GM11168 (cell line): ENCODE data around the gene CCDC74B.
"Not testable (repeated sequence)": the region's sequence is repeated elsewhere in the genome, so short reads cannot be mapped to it uniquely, and the experiment has no call there.

ENCODE experiments used
- in situ Hi-C: fragments of 300-500 bp; cut with MboI; formaldehyde crosslinking; loops from one replicate; pipeline ENCODE4 v1.12.0; 2022; ENCODE audit warnings: low sequenced_read_pairs; ENCODE audit not compliant: unreplicated experiment

The CCDC74B gene

GRCh38 chr2:130145006-130145414 is at the start of gene CCDC74B:
Gene CCDC74B (minus strand): TSS chr2:130145112. CDS start chr2:130144996, 116 bp downstream.
- in situ Hi-C loops: not testable (repeated sequence)

GRCh38 chr2:130193824-130194223 is 48.9 kb upstream of the CCDC74B start:
- in situ Hi-C loops: not testable (repeated sequence)

GRCh38 chr2:130192451-130192850 is 47.5 kb upstream of the CCDC74B start:
- in situ Hi-C loops: not testable (repeated sequence)

- in situ Hi-C loops: not testable (repeated sequence)
These were observed 46.4 kb upstream of the CCDC74B start for GRCh38 chr2:130191319-130191718.

GRCh38 chr2:130190237-130190636 is 45.3 kb upstream of the CCDC74B start:
- in situ Hi-C loops: no loop called here

GRCh38 chr2:130188958-130189357 is 44.0 kb upstream of the CCDC74B start:
- in situ Hi-C loops: loop anchor here (10.0 kb wide), 1 partner anchor 146 kb away; no protein-coding TSS in a partner anchor

GRCh38 chr2:130187859-130188792 is 43.2 kb upstream of the CCDC74B start:
- in situ Hi-C loops: loop anchor here (10.0 kb wide), 1 partner anchor 147 kb away; no protein-coding TSS in a partner anchor

- in situ Hi-C loops: loop anchor here (10.0 kb wide), 1 partner anchor 148 kb away; no protein-coding TSS in a partner anchor
These were observed 42.4 kb upstream of the CCDC74B start for GRCh38 chr2:130187268-130187667.

- in situ Hi-C loops: loop anchor here (10.0 kb wide), 1 partner anchor 148 kb away; no protein-coding TSS in a partner anchor
These were observed 41.5 kb upstream of the CCDC74B start for GRCh38 chr2:130186391-130186790.

- in situ Hi-C loops: loop anchor here (10.0 kb wide), 1 partner anchor 149 kb away; no protein-coding TSS in a partner anchor
These were observed 41.0 kb upstream of the CCDC74B start for GRCh38 chr2:130185896-130186295.

- in situ Hi-C loops: loop anchor here (10.0 kb wide), 1 partner anchor 149 kb away; no protein-coding TSS in a partner anchor
These were observed 40.5 kb upstream of the CCDC74B start for GRCh38 chr2:130185436-130185835.

- in situ Hi-C loops: loop anchor here (10.0 kb wide), 1 partner anchor 151 kb away; no protein-coding TSS in a partner anchor
These were observed 38.8 kb upstream of the CCDC74B start for GRCh38 chr2:130183512-130184373.

- in situ Hi-C loops: loop anchor here (10.0 kb wide), 1 partner anchor 152 kb away; no protein-coding TSS in a partner anchor
These were observed 38.1 kb upstream of the CCDC74B start for GRCh38 chr2:130182826-130183511.

GRCh38 chr2:130181880-130182682 is 37.2 kb upstream of the CCDC74B start, which contains the start of gene MZT2B:
Gene MZT2B (plus strand): TSS chr2:130182262. CDS start chr2:130182283, 21 bp downstream.
- in situ Hi-C loops: loop anchor here (10.0 kb wide), 1 partner anchor 153 kb away; no protein-coding TSS in a partner anchor

GRCh38 chr2:130181325-130181879 is 36.5 kb upstream of the CCDC74B start, which contains the start of gene SMPD4:
Gene SMPD4 (minus strand): TSS chr2:130181602. CDS start chr2:130176592, 5,010 bp downstream.
- in situ Hi-C loops: loop anchor here (10.0 kb wide), 1 partner anchor 153 kb away; no protein-coding TSS in a partner anchor

GRCh38 chr2:130180404-130181324 is 35.8 kb upstream of the CCDC74B start:
- in situ Hi-C loops: loop anchor here (10.0 kb wide), 1 partner anchor 154 kb away; no protein-coding TSS in a partner anchor

GRCh38 chr2:130174866-130175265 is 30.0 kb upstream of the CCDC74B start:
- in situ Hi-C loops: not testable (repeated sequence)
